Measurements from ENCODE around the gene RBSN.

Gene RBSN

DNA sequence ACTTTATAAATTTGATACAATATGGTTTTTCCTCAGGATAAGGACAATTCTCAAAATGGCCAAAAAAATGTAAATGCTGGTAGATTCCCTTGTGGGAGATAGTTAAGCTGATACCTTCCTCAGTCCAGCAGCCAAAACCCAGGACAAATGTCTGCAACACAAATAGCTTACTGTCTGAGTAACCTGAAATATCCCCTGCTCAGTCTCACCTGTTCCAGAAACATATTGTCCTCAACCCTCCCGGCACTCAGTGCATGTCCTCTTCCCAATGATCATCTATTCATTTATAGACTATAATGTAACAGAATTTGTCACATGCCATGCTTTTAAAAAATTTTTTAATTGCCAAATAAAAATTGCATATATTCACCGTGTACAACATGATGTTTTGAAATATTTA lies 12.2 kb downstream of the RBSN start:
- no peaks in the 10 kb centered on the region for H3K27me3 Mint-ChIP-seq
- H3K27ac Mint-ChIP-seq = no peak overlapping the region
- no peaks in the 10 kb centered on the region for H3K4me1 Mint-ChIP-seq
- no peaks in the 10 kb centered on the region for H3K9me3 Mint-ChIP-seq
- ATAC-seq (no peak), DNase-seq (no peak)
- peaks cover 11% of the 10 kb centered on the region for H3K36me3 Mint-ChIP-seq (ENCODE audit: low read depth)
- H3K4me3 Mint-ChIP-seq = no peak overlapping the region

DNA sequence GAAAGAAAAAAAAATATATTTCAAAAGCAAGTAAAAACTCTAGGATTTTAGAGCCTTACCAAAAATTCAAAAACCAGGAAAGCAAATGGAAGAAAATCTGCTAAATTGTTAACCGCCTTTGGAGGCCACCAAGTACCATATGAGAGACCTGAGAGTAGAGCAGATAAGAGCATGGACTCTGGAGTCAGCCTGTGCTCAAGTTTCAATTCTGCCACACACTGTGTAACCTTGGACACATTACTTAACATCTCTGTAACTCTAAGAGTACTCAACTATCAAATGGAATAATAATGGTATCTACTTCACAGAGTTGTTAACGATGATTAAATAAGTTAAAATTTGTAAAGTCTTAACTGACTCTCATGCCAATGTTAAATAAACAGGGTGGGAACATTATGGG lies 12.7 kb downstream of the RBSN start:
- H3K27me3 Mint-ChIP-seq = no peaks in the 10 kb centered on the region
- ATAC-seq (no peak), DNase-seq (no peak)
- no peaks in the 10 kb centered on the region for H3K9me3 Mint-ChIP-seq
- H3K27ac Mint-ChIP-seq = no peak overlapping the region
- H3K4me3 Mint-ChIP-seq = no peak overlapping the region
- H3K36me3 Mint-ChIP-seq (ENCODE audit: low read depth) = peaks cover 11% of the 10 kb centered on the region
- H3K4me1 Mint-ChIP-seq = no peaks in the 10 kb centered on the region

GRCh38 chr3:15083252-15083651 lies 15.7 kb downstream of the RBSN start:
- no peak overlapping the region for H3K4me3 Mint-ChIP-seq
- H3K36me3 Mint-ChIP-seq (ENCODE audit: low read depth) = peaks cover 19% of the 10 kb centered on the region
- no peak for ATAC-seq
- H3K27me3 Mint-ChIP-seq = no peaks in the 10 kb centered on the region
- no peaks in the 10 kb centered on the region for H3K9me3 Mint-ChIP-seq
- H3K4me1 Mint-ChIP-seq = no peaks in the 10 kb centered on the region
- H3K27ac Mint-ChIP-seq = no peak overlapping the region
- DNase-seq = no peak

DNA sequence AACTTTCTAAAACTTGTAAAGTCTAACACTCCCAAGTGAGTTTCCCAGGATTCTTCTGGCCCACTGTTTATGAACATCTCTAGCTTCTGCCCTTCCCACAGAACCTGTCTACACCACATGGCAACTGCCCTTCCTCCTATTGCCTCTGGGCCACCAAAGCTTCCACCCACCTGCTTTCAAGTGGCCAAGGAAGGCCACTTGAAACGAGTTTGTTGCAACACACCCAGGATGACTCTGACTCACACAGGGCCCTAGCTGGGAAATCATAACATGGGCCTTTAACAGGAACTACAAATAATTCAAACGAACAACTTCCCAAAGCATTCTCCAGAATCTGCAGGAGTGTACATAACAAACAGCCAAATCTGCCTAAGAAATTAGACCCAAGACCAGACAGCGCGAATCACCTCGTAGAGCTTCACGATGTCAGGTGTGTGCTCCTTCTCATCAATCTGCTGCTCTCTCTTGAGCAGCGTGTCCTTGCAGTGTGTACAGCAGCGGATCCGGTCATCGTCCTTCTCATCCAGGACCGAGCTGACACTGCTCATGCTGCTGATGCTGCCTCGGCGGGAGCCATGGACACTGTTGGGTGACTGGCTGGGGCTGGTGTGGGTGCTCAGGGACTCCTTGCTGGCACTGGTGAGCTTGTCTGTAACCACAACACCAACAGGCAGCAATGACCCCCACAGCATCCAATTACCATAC lies 16.8 kb downstream of the RBSN start:
- H3K4me1 Mint-ChIP-seq = no peaks in the 10 kb centered on the region
- no peaks in the 10 kb centered on the region for H3K9me3 Mint-ChIP-seq
- H3K27me3 Mint-ChIP-seq = no peaks in the 10 kb centered on the region
- H3K36me3 Mint-ChIP-seq (ENCODE audit: low read depth) = peaks cover 28% of the 10 kb centered on the region
- H3K27ac Mint-ChIP-seq = no peak overlapping the region
- no peak for ATAC-seq
- no peak for DNase-seq
- H3K4me3 Mint-ChIP-seq = no peak overlapping the region

GRCh38 chr3:15079091-15079490 lies 19.9 kb downstream of the RBSN start:
- Mint-ChIP-seq H3K27ac (no peak overlapping the region), H3K4me1 (no peaks in the 10 kb centered on the region), H3K4me3 (no peak overlapping the region), H3K9me3 (no peaks in the 10 kb centered on the region), H3K27me3 (no peaks in the 10 kb centered on the region), H3K36me3 (ENCODE audit: low read depth) (peaks cover 31% of the 10 kb centered on the region)
- ATAC-seq (no peak), DNase-seq (no peak)

- H3K27me3 Mint-ChIP-seq = no peaks in the 10 kb centered on the region
- ATAC-seq (no peak), DNase-seq (no peak)
- no peaks in the 10 kb centered on the region for H3K4me1 Mint-ChIP-seq
- no peaks in the 10 kb centered on the region for H3K9me3 Mint-ChIP-seq
- no peak overlapping the region for H3K4me3 Mint-ChIP-seq
- peaks cover 30% of the 10 kb centered on the region for H3K36me3 Mint-ChIP-seq (ENCODE audit: low read depth)
- no peak overlapping the region for H3K27ac Mint-ChIP-seq
Measured at GRCh38 chr3:15074500-15074899, 24.4 kb downstream of the RBSN start.

DNA sequence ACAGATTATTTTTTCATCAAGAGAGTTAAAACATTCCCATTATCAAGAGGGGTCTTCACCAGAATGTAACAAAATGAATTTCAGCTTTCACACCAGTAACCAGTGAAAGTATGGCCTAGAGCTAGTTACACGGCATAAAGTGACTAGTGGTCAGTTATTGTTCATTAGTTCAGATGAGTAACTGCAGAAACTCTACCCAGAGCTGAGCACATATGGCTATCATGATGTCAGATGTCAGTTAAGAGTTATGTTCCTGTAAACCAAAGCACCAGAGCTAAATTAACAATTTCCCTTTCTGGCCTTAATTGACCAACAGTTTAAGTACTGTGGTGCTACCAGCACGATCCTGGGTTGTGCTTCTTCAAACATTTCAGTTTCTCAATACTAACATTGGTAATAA lies 27.2 kb downstream of the RBSN start:
- ATAC-seq (no peak), DNase-seq (no peak)
- Mint-ChIP-seq H3K27ac (no peak overlapping the region), H3K27me3 (no peaks in the 10 kb centered on the region), H3K4me3 (no peak overlapping the region), H3K9me3 (no peaks in the 10 kb centered on the region), H3K36me3 (ENCODE audit: low read depth) (peaks cover 17% of the 10 kb centered on the region), H3K4me1 (no peaks in the 10 kb centered on the region)

DNA sequence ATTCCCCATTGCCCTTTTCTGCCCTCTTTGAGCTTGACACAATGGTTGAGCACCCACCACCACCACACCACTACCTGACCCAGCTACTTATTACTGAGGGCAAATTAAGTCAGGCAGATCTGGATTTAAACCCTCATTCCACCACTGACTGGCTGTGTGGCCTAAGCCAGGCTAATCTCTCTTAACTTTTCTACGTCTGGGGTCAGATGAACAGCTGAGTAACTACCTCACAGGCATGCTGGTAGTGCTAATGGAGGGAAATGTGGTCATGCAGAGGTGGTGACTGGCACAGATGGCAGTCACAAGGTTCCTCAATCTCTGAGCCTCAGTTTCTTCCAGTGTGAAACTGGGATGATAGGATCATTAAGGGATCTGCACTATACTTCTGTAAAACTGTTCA lies 29.5 kb downstream of the RBSN start:
- H3K4me1 Mint-ChIP-seq = peaks cover 7% of the 10 kb centered on the region
- no peak overlapping the region for H3K27ac Mint-ChIP-seq
- H3K27me3 Mint-ChIP-seq = no peaks in the 10 kb centered on the region
- H3K9me3 Mint-ChIP-seq = no peaks in the 10 kb centered on the region
- DNase-seq (no peak), ATAC-seq (no peak)
- H3K4me3 Mint-ChIP-seq = no peak overlapping the region
- peaks cover 17% of the 10 kb centered on the region for H3K36me3 Mint-ChIP-seq (ENCODE audit: low read depth)

DNA sequence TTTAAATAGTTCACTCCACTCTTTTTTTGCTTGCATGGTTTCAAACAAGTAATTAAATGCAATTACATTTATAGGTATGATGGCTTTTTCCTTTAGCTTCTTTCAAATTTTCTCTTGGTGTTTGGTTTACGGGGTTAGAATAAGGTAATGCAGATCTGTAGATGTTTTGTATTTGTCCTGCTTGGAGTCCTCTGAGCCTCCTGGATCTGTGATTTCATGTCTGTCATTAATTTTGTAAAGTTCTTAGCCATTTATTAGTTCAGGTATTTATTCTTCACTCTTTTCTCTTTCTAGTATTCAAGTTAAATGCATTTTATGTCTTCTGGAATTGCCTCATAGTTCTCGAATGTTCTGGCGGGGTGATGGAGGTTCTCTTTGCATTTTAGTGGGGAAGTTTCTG lies 32.5 kb downstream of the RBSN start:
- no peak overlapping the region for H3K4me3 Mint-ChIP-seq
- DNase-seq = no peak
- peaks cover 22% of the 10 kb centered on the region for H3K4me1 Mint-ChIP-seq
- no peaks in the 10 kb centered on the region for H3K27me3 Mint-ChIP-seq
- H3K9me3 Mint-ChIP-seq = no peaks in the 10 kb centered on the region
- H3K27ac Mint-ChIP-seq = no peak overlapping the region
- H3K36me3 Mint-ChIP-seq (ENCODE audit: low read depth) = peaks cover 14% of the 10 kb centered on the region
- no peak for ATAC-seq

GRCh38 chr3:15065550-15066007 lies 33.4 kb downstream of the RBSN start:
- DNase-seq = no peak
- peak overlapping the region; percentile 97 for H3K27ac Mint-ChIP-seq
- H3K36me3 Mint-ChIP-seq (ENCODE audit: low read depth) = peaks cover 12% of the 10 kb centered on the region
- no peaks in the 10 kb centered on the region for H3K27me3 Mint-ChIP-seq
- ATAC-seq = no peak
- H3K4me1 Mint-ChIP-seq = peaks cover 22% of the 10 kb centered on the region
- peak overlapping the region; percentile 94 for H3K4me3 Mint-ChIP-seq
- no peaks in the 10 kb centered on the region for H3K9me3 Mint-ChIP-seq

- Mint-ChIP-seq H3K4me3 (peak within 1 kb of the TSS; percentile 94), H3K9me3 (no peaks in the 10 kb centered on the region), H3K27ac (peak within 1 kb of the TSS; percentile 97), H3K36me3 (ENCODE audit: low read depth) (peaks cover 12% of the 10 kb centered on the region), H3K27me3 (no peaks in the 10 kb centered on the region), H3K4me1 (peaks cover 22% of the 10 kb centered on the region)
- ATAC-seq (peak; percentile 98), DNase-seq (peak; percentile 90)
Measured at GRCh38 chr3:15064835-15065549, 34.0 kb downstream of the RBSN start, which contains the start of gene MRPS25. TSS of gene MRPS25 (minus strand) at chr3:15065315. CDS start at chr3:15065194, 121 bp downstream.

- Mint-ChIP-seq H3K27me3 (no peaks in the 10 kb centered on the region), H3K4me1 (peaks cover 22% of the 10 kb centered on the region), H3K36me3 (ENCODE audit: low read depth) (peaks cover 16% of the 10 kb centered on the region), H3K9me3 (no peaks in the 10 kb centered on the region), H3K4me3 (peak overlapping the region; percentile 94), H3K27ac (peak overlapping the region; percentile 78)
- peak; percentile 23 for DNase-seq
- no peak for ATAC-seq
Measured at GRCh38 chr3:15064299-15064834, 34.6 kb downstream of the RBSN start.

- H3K36me3 Mint-ChIP-seq (ENCODE audit: low read depth) = peaks cover 20% of the 10 kb centered on the region
- H3K9me3 Mint-ChIP-seq = no peaks in the 10 kb centered on the region
- peak overlapping the region; percentile 78 for H3K27ac Mint-ChIP-seq
- no peak for DNase-seq
- peaks cover 22% of the 10 kb centered on the region for H3K4me1 Mint-ChIP-seq
- H3K4me3 Mint-ChIP-seq = peak overlapping the region; percentile 94
- no peak for ATAC-seq
- H3K27me3 Mint-ChIP-seq = no peaks in the 10 kb centered on the region
Measured at GRCh38 chr3:15063656-15064286, 35.2 kb downstream of the RBSN start.

- DNase-seq = no peak
- Mint-ChIP-seq H3K36me3 (ENCODE audit: low read depth) (peaks cover 25% of the 10 kb centered on the region), H3K27ac (peak overlapping the region; percentile 78), H3K9me3 (no peaks in the 10 kb centered on the region), H3K4me1 (peaks cover 24% of the 10 kb centered on the region), H3K4me3 (peak overlapping the region; percentile 94), H3K27me3 (no peaks in the 10 kb centered on the region)
- no peak for ATAC-seq
Measured at GRCh38 chr3:15063238-15063637, 35.7 kb downstream of the RBSN start.

- Mint-ChIP-seq H3K4me1 (peaks cover 40% of the 10 kb centered on the region), H3K36me3 (ENCODE audit: low read depth) (peaks cover 49% of the 10 kb centered on the region), H3K27ac (no peak overlapping the region), H3K27me3 (no peaks in the 10 kb centered on the region), H3K4me3 (no peak overlapping the region), H3K9me3 (peaks cover 4% of the 10 kb centered on the region)
- ATAC-seq = no peak
- DNase-seq = no peak
Measured at GRCh38 chr3:15060029-15060428, 38.9 kb downstream of the RBSN start.

Measured in activated naive CD8-positive, alpha-beta T cell treated with anti-CD3 and anti-CD28 coated beads, Interleukin-2, amount 50 U/mL, for 24 hours (primary cell).